ENCODE data around the gene ACR. TPM values are rescaled to one million over a fixed set of nuclear protein-coding genes. Genes with fewer than 3 reads are reported as not detected.

Gene ACR
- total RNA-seq, 6 experiments from 2014 or later = 0.34 to 0.84 (median 0.55) TPM; not detected in 1

GRCh38 chr22:50734986-50735738, 2.8 kb upstream of the ACR start:
- Histone ChIP-seq H3K9me3 (no peaks in the 10 kb centered on the region), H3K27me3 (no peaks in the 10 kb centered on the region), H3K4me3 (no peak overlapping the region), H3K36me3 (no peaks in the 10 kb centered on the region), H3K27ac (no peak overlapping the region), H3K4me1 (no peaks in the 10 kb centered on the region)
- TF ChIP-seq POLR2A (IDR thresholded peaks at IDR 0.05) (no peak), CTCF (IDR thresholded peaks at IDR 0.05) (no peak)
- DNase-seq (no peak), ATAC-seq (no peak)
- WGBS (ENCODE audit: insufficient coverage, low coverage, low lambda C conversion rate, missing lambda C conversion rate) = 92% methylated on average over 10 of the region's 13 CpGs
- intact Hi-C loops (cut with DNase I) = no loop called here

GRCh38 chr22:50735739-50736030, 2.3 kb upstream of the ACR start:
- intact Hi-C loops (cut with DNase I) = no loop called here
- H3K9me3 ChIP-seq = no peaks in the 10 kb centered on the region
- H3K27me3 ChIP-seq = no peaks in the 10 kb centered on the region
- 73% methylated on average over 5 of the region's 6 CpGs for WGBS (ENCODE audit: insufficient coverage, low coverage, low lambda C conversion rate, missing lambda C conversion rate)
- DNase-seq = no peak
- H3K4me1 ChIP-seq = no peaks in the 10 kb centered on the region
- TF ChIP-seq CTCF (IDR thresholded peaks at IDR 0.05) (no peak), POLR2A (IDR thresholded peaks at IDR 0.05) (no peak)
- no peak overlapping the region for H3K27ac ChIP-seq
- no peak overlapping the region for H3K4me3 ChIP-seq
- no peaks in the 10 kb centered on the region for H3K36me3 ChIP-seq
- no peak for ATAC-seq

DNA sequence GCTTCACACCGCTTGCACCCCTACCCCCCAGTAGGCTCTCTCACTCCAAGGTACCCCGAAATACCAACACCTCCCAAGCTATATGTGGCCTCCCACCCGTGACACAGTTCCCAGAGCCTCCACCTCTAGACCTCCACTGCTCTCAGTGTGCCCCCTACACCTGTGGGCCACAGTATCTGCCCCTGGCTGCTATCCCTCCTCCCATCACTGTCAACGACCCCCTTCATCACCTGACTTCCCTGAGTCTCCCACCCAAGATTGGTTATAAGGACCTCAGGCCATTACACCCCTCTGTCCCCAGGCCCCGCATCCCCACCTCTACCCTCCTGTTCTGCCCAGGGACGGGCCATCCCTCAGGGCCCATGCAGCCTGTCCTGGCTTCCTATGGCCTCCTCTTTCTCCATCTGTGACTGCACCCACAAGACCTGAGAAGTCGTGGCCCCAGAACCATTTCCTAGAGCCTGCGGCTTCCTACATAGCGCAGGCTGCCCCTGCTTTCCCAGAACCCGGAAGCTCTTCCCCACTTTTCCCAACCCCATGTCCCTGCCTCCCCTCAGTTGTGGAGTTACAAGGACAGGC, 734 bp downstream of the ACR start:
- no peak overlapping the region for H3K4me3 ChIP-seq
- TF ChIP-seq CTCF (IDR thresholded peaks at IDR 0.05) (no peak), POLR2A (IDR thresholded peaks at IDR 0.05) (no peak)
- no peaks in the 10 kb centered on the region for H3K4me1 ChIP-seq
- 58% methylated on average over 2 of the region's 10 CpGs for WGBS (ENCODE audit: insufficient coverage, low coverage, low lambda C conversion rate, missing lambda C conversion rate)
- H3K27me3 ChIP-seq = no peaks in the 10 kb centered on the region
- no peak overlapping the region for H3K27ac ChIP-seq
- H3K9me3 ChIP-seq = no peaks in the 10 kb centered on the region
- DNase-seq (no peak), ATAC-seq (no peak)
- H3K36me3 ChIP-seq = no peaks in the 10 kb centered on the region
- intact Hi-C loops (cut with DNase I) = no loop called here

GRCh38 chr22:50739279-50739691, 1.3 kb downstream of the ACR start:
- Histone ChIP-seq H3K4me1 (no peaks in the 10 kb centered on the region), H3K36me3 (no peaks in the 10 kb centered on the region), H3K27ac (no peak overlapping the region), H3K27me3 (no peaks in the 10 kb centered on the region), H3K4me3 (no peak overlapping the region), H3K9me3 (no peaks in the 10 kb centered on the region)
- intact Hi-C loops (cut with DNase I) = no loop called here
- 72% methylated on average over 17 of the region's 17 CpGs for WGBS (ENCODE audit: insufficient coverage, low coverage, low lambda C conversion rate, missing lambda C conversion rate)
- ATAC-seq = no peak
- DNase-seq = no peak
- no peak for TF ChIP-seq CTCF (IDR thresholded peaks at IDR 0.05)

Measured in right lobe of liver (tissue), 6 donors.